Sigmoid colon (tissue), 4 donors: ENCODE data around the gene GNG2.

Experiments
- CTCF ChIP-seq, 4 experiments: fragments of 450-650 bp in 3 of 4; fragments of 200-600 bp in 1 of 4; IDR thresholded peaks; one replicate each; pipeline ENCODE4 v1.5.1; 2016 to 2019; ENCODE audit warnings: antibody characterized with exemption in 4 of 4, mild to moderate bottlenecking in 3 of 4, moderate library complexity in 2 of 4
- EP300 ChIP-seq, 4 donors: sonication (generic); formaldehyde crosslinking; IDR thresholded peaks; one replicate each; pipeline ENCODE4 v1.6.1; 2017; ENCODE audit warnings: antibody characterized with exemption in 4 of 4

GRCh38 chr14:51879170-51879569 lies 18.8 kb downstream of the GNG2 start:
- TF ChIP-seq CTCF (IDR thresholded peaks at IDR 0.05) (no peak), EP300 (IDR thresholded peaks at IDR 0.05) (no peak)
